Activated CD8-positive, alpha-beta memory T cell treated with anti-CD3 and anti-CD28 coated beads for 36 hours (primary cell): ENCODE data around the gene IGF1R. TPM values are rescaled to one million over a fixed set of nuclear protein-coding genes. Genes with fewer than 3 reads are reported as not detected.

Experiments
- CTCF ChIA-PET: fragments of 350-600 bp; sonication (Branson Sonifier 250); formaldehyde crosslinking; loops from one replicate; lab custom pipeline; 2021; ENCODE audit warnings: antibody characterized with exemption; lab: Charles Lee
- POLR2A ChIA-PET: fragments of 350-600 bp; sonication (Branson Sonifier 250); formaldehyde crosslinking; loops from one replicate; lab custom pipeline; 2021; ENCODE audit warnings: antibody characterized with exemption; lab: Charles Lee
- total RNA-seq, 2 experiments: library from RNA; stranded (reverse); gene quantifications; one replicate each; pipeline ENCODE4 v1.2.3, GENCODE V29; 2021

The IGF1R gene
- total RNA-seq, 2 experiments from 2014 or later, result 10.5 to 11.3 TPM

GRCh38 chr15:98666841-98667240, 18.5 kb downstream of the IGF1R start:
- POLR2A ChIA-PET, result no interaction called here
- CTCF ChIA-PET, result no interaction called here

GRCh38 chr15:98667521-98668179, 19.3 kb downstream of the IGF1R start:
- ChIA-PET POLR2A (no interaction called here), CTCF (no interaction called here)

- ChIA-PET POLR2A (no interaction called here), CTCF (no interaction called here)
Measured at GRCh38 chr15:98668566-98669308, 20.4 kb downstream of the IGF1R start.

DNA sequence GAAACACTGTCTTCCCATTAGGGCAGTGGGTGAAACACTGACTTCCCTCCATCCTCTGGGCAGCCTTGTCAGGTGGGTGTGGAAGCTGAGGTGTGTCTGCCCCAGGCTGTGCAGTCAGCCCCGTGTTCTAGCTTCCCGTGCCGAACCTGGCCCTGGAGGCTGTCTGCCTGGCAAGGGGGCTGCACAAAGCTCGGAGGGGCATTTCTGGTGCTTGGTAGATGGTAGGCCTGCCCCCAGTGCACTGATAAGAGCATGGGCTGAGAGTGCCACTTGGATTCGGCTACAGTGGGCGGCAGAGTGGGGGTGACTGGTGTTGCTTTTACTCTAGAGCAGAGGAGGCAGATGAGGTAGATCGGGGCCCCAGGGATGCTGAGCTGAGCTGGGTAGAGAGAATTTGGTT, 21.3 kb downstream of the IGF1R start:
- POLR2A ChIA-PET, result no interaction called here
- CTCF ChIA-PET, result interaction anchor here (0.7 kb wide), 1 partner anchor 8 kb away, joined by 3 read pairs; no protein-coding TSS in a partner anchor

DNA sequence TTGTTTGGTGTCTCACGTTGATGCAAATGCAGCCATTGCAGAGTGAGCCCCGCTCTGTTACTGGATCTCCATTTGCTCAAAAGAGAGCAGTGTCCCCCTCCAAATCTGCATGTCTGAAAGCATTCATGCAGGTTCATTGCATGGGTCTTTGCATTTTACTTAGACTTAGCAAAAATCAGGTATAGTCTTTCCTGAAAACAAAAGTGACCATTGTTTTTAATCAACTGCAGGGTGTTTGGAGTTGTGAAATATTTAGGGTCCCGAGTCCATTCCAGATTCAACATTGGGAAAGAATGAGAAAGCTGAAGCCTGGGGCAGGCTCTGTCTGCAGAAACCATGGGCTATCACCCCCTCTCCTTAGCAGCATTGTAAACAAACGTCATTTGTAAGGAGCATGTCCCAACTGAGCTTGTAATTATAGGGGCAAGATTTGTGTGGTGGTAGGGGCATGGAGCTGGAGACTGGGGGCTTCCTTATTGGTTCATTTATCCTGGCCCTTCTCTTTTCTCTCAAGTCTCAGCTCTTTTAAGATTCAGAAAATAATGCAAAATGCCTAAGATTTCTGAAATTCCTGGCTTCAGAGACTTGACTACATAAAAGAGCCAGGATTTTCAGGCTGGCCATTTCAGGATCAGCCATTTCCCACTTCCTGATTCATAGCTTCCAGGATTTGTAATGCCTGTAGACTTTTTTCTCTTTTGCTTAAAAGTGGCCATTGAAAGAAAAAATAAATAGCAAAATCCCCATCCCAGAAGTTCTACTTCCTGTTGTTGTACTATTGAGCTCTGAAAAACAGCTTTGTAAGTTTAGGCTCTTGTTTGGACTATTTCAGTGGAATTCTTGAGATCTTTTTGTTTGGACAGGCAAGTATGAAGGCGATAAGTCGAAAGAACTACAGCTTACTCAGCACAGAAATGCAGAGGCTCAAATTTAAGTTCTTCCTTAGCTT, 23.0 kb downstream of the IGF1R start:
- POLR2A ChIA-PET, result no interaction called here
- CTCF ChIA-PET, result interaction anchor here (1.4 kb wide), 1 partner anchor 14 kb away, joined by 3 read pairs; no protein-coding TSS in a partner anchor

DNA sequence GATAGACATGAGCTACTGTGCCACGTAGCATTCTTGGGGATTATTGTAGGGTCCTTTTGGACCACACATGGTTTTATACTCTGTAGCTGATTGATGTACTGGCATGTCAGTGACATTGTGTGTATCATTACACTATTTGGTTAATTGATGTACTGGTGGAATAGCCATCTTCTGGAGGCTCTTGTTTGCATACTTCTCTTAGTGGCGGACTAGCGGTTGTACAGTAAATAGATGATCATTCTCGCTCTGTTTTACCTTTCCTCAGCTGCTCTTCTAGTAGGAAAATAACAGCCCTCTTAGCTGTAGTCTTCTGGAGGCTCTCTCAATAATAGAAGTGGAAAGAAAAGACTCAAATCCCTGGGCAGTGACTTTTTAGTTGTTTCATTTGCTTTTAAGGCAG, 24.8 kb downstream of the IGF1R start:
- POLR2A ChIA-PET, result no interaction called here
- CTCF ChIA-PET, result interaction anchor here (0.7 kb wide), 1 partner anchor 43 kb away, joined by 4 read pairs; no protein-coding TSS in a partner anchor

DNA sequence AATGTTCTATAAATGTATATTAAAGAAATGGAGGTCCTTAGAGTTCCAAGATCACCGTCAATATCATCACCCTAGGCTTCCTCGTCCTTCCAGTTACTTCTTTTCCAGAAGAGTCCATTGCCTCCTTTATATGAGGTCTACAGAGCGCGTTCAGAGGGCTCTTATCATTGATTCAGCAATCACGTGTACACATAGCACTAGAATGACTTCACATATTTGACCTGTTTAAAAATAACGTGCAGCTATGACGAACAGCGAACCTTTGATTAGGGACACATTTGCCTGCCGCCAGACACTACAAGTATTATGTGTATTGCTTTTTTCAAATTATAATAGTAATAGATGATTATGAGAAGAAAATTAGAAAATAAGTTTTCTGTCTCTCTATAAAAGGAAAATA, 26.0 kb downstream of the IGF1R start:
- CTCF ChIA-PET, result no interaction called here
- POLR2A ChIA-PET, result no interaction called here

DNA sequence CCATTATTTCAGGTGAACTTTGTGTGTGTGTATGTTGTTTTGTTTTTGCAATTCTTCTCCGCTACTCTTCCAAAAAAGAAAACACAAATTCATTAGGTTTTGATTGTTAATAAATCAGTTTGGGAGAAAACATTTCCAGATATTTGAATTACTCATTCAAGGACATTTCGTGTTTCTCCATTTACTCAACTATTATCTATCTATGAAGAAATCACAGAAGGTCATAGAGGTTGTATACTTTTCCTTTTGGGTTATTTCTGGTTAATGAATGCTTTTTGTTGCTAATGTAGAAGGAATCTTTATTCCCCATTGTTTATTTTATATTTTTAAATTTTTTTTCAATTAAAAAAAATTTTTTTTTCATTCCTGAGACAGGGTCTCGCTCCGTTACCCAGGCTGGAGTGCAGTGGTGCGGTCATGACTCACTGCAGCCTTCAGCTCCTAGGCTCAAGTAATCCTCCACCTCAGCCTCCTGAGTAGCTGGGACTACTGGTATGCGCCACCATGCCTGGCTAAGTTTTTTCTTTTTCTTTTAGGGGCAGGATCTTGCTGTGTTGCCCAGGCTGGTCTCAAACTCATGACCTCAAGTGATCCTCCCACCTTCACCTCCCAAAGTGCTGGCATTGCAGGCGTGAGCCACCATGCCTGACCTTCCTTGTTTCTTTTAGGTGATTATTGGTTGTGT, 28.4 kb downstream of the IGF1R start:
- POLR2A ChIA-PET, result interaction anchor here (0.5 kb wide), 1 partner anchor 191 kb away, joined by 3 read pairs; no protein-coding TSS in a partner anchor

DNA sequence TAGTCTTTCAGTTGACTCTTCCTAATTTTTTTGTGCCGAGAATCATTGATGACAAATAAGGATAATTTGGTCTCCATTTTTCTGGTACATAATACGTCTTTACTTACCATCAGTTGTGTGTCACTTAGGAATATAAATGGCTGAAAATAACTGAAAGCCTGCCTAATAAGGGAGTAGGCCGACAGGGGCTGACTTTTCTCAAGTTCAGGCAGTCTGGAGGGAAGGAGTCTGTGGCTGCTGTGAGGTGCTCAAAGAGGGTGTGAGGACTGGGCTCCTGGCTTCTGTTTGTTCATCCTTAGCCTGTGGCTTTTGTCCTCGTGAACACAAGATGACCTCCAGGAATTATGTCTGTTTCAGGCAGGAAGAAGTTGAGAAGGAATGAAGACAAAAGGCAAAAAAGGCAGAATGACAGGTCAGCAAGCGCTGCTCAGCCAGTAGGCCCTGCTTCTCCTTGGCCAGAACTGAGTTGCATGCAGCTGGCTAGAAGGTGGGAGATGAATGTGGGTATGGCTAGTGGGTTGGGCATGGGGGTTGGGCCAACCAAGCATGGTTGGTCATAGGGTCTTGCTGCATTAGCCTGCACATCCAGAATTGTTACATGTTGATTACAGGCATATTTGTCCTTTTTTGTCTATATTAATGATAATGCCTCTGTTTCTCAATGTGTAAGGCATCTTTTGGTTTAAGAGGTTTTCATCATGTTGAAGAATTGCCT, 29.2 kb downstream of the IGF1R start:
- ChIA-PET CTCF (no interaction called here), POLR2A (interaction anchor here (0.5 kb wide), 1 partner anchor 190 kb away, joined by 3 read pairs; no protein-coding TSS in a partner anchor)

More for the DNA sequence above, 28.4 kb downstream of the IGF1R start:
- CTCF ChIA-PET, result no interaction called here

DNA sequence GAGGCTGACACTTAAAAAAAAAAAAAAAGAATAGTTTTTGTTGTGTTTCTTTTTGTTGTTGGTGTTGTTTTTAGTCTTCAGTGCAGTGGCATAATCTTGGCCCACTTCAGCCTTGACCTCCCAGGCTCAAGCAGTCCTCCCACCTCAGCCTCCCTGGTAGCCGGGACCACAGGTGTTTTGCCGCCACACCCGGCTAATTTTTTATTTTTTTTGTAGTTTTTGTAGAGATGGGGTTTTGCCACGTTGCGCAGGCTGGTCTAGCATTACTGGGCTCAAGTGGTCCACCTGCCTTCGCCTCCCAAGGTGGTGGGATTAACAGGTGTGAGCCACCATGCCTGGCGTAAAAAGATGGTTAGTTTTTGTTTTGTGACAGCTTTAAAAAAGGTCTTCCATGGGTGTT, 30.1 kb downstream of the IGF1R start:
- CTCF ChIA-PET, result no interaction called here
- POLR2A ChIA-PET, result no interaction called here

GRCh38 chr15:98681061-98681460, 32.7 kb downstream of the IGF1R start:
- CTCF ChIA-PET, result no interaction called here
- POLR2A ChIA-PET, result no interaction called here

GRCh38 chr15:98682992-98683701, 34.8 kb downstream of the IGF1R start:
- CTCF ChIA-PET, result no interaction called here
- POLR2A ChIA-PET, result no interaction called here

GRCh38 chr15:98683831-98684230, 35.5 kb downstream of the IGF1R start:
- POLR2A ChIA-PET, result no interaction called here
- CTCF ChIA-PET, result no interaction called here

- CTCF ChIA-PET, result interaction anchor here (1.2 kb wide), 1 partner anchor 13 kb away, joined by 3 read pairs; no protein-coding TSS in a partner anchor
Measured at GRCh38 chr15:98684436-98684835, 36.1 kb downstream of the IGF1R start.

GRCh38 chr15:98684995-98685525, 36.7 kb downstream of the IGF1R start:
- CTCF ChIA-PET, result interaction anchor here (1.2 kb wide), 1 partner anchor 14 kb away, joined by 3 read pairs; no protein-coding TSS in a partner anchor
- POLR2A ChIA-PET, result no interaction called here

More at GRCh38 chr15:98684436-98684835, 36.1 kb downstream of the IGF1R start:
- POLR2A ChIA-PET, result no interaction called here

DNA sequence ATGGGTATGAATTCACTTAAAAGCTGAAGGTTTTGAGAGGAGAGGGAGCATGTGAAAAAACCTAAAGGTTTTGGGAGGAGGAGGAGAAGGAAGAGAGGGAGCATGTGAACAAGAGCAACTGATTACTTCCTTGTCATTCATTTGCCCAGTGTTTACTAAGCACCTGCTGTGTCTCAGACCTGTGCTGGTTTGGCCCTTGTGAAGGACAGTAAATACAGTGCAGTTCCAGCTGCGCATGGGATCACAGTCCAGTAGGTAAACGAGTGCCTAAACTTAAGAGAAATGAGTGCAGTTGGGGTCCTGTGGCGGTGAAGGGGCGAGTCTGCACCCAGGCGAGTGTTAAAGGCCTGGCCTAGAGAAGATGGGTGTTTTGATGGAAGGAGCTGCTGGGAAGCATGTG, 38.6 kb downstream of the IGF1R start:
- POLR2A ChIA-PET, result no interaction called here
- CTCF ChIA-PET, result no interaction called here

GRCh38 chr15:98689431-98689861, 41.1 kb downstream of the IGF1R start:
- ChIA-PET POLR2A (no interaction called here), CTCF (no interaction called here)
